PC-3 (cell line): Measurements from ENCODE around the gene GSX2. TPM values are rescaled to one million over a fixed set of nuclear protein-coding genes. Genes with fewer than 3 reads are reported as not detected.

Experiments used
- ATAC-seq: fragments of 200-7000 bp; cut with Tn5 transposase; 2 replicates; pipeline ENCODE4 v1.9.1; 2020; ENCODE audit warnings: mild to moderate bottlenecking, moderate library complexity
- BruUV-seq: library from RNA; stranded (reverse); fragments of 400-500 nt; replicated peaks from 2 replicates; lab custom pipeline; 2021; lab: Mats Ljungman, UMichigan
- CTCF ChIA-PET: fragments of 300-600 bp; sonication (Branson Sonifier 250); formaldehyde crosslinking; loops from one replicate; lab custom pipeline; 2022; ENCODE audit warnings: antibody characterized with exemption; lab: Charles Lee
- POLR2A ChIA-PET: fragments of 300-600 bp; sonication (Branson Sonifier 250); formaldehyde crosslinking; loops from one replicate; lab custom pipeline; 2022; ENCODE audit warnings: antibody characterized with exemption; ENCODE audit not compliant: unreplicated experiment; lab: Charles Lee
- DNase-seq: peaks from one replicate; pipeline ENCODE4 v3.0.0-alpha.2; 2015
- H2AFZ ChIP-seq: fragments of 300-600 bp; sonication (generic); 2 replicates; pipeline ENCODE4 v1.6.0; 2016; ENCODE audit warnings: antibody characterized with exemption, low read length
- H3F3A ChIP-seq: fragments of 300-600 bp; sonication (generic); one replicate; pipeline ENCODE4 v1.6.0; 2017; ENCODE audit warnings: antibody characterized with exemption, low read length, control low read depth, mild to moderate bottlenecking; ENCODE audit not compliant: unreplicated experiment
- H3K27ac ChIP-seq: fragments of 300-600 bp; sonication (generic); 2 replicates; pipeline ENCODE4 v1.5.1; 2016; ENCODE audit warnings: mild to moderate bottlenecking, low read length
- H3K27me3 ChIP-seq: fragments of 300-600 bp; sonication (generic); 2 replicates; pipeline ENCODE4 v1.6.1; 2016; ENCODE audit warnings: low read length, mixed read lengths
- H3K36me3 ChIP-seq: fragments of 300-600 bp; sonication (generic); 2 replicates; pipeline ENCODE4 v1.6.1; 2016; ENCODE audit warnings: low read depth, mixed run types, low read length, mixed read lengths
- H3K4me1 ChIP-seq: fragments of 300-600 bp; sonication (generic); 2 replicates; pipeline ENCODE4 v1.5.1; 2016; ENCODE audit warnings: low read length; ENCODE audit not compliant: insufficient read depth
- H3K4me2 ChIP-seq: fragments of 300-600 bp; sonication (generic); 2 replicates; pipeline ENCODE4 v1.6.0; 2016; ENCODE audit warnings: low read length
- H3K4me3 ChIP-seq: fragments of 300-600 bp; sonication (generic); 2 replicates; pipeline ENCODE4 v1.5.1; 2016; ENCODE audit warnings: mild to moderate bottlenecking, low read length, mixed read lengths
- H3K79me2 ChIP-seq: fragments of 300-600 bp; sonication (generic); 2 replicates; pipeline ENCODE4 v1.6.1; 2017; ENCODE audit warnings: low read length, mixed read lengths
- H3K9ac ChIP-seq: fragments of 300-600 bp; sonication (generic); 2 replicates; pipeline ENCODE4 v1.6.0; 2016; ENCODE audit warnings: mild to moderate bottlenecking, low read length
- H3K9me2 ChIP-seq: fragments of 300-600 bp; sonication (generic); replicated peaks from 2 replicates; pipeline ENCODE4 v1.6.1; 2016; ENCODE audit warnings: mixed run types, low read length, mixed read lengths
- H3K9me3 ChIP-seq: fragments of 300-600 bp; sonication (generic); 2 replicates; pipeline ENCODE4 v1.6.1; 2016; ENCODE audit warnings: low read length, mixed read lengths
- H4K20me1 ChIP-seq: fragments of 300-600 bp; sonication (generic); 2 replicates; pipeline ENCODE4 v1.6.1; 2016; ENCODE audit warnings: low read length, mixed read lengths
- EZH2 ChIP-seq: fragments of 300-600 bp; sonication (generic); IDR thresholded peaks from one replicate; pipeline ENCODE4 v1.6.1; 2017; ENCODE audit warnings: antibody characterized with exemption, mild to moderate bottlenecking, low read length; ENCODE audit not compliant: unreplicated experiment
- EZH2phosphoT487 ChIP-seq: fragments of 300-600 bp; sonication (generic); IDR thresholded peaks from 2 replicates; pipeline ENCODE4 v1.6.1; 2018; ENCODE audit warnings: mild to moderate bottlenecking, antibody characterized with exemption, low read length, borderline replicate concordance
- intact Hi-C: fragments of 100-400 bp; cut with micrococcal nuclease; formaldehyde crosslinking; loops from 2 replicates; pipeline ENCODE4 v1.9.0; 2023
- total RNA-seq: library from RNA; depleted of rRNA; stranded (reverse); fragments of >200 nt; gene quantifications from 2 replicates; pipeline ENCODE4 v1.2.3, GENCODE V29; 2014
- TF ChIP-seq, protein P1 (sequence below): fragments of 300-600 bp; sonication (generic); conservative IDR thresholded peaks from 2 replicates; pipeline ENCODE4 v1.5.1; 2017; ENCODE audit warnings: antibody characterized with exemption, low read depth, mild to moderate bottlenecking, low read length

Gene GSX2
- total RNA-seq, 1 experiment from 2014 or later, result not detected

DNA sequence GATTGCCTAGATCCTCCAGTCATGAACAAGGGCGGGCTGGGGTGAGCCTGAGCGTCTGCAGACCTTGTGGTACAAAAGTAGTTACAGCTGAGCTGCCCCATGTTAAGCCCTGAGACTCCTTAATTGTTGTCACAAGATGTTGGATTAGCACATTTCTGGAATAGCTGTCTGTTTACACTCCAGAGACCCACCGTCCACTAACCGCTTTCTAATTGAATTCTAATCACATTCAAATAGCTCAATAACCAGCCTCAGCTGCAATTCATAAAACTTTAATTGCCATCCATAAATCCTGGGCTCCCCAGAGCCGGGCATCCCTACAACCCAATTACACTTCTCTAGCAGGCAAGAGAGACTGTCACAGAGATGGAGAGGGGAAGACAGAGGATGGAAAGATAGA, 1.6 kb upstream of the GSX2 start:
- ChIA-PET POLR2A (no interaction called here), CTCF (no interaction called here)

GRCh38 chr4:54099287-54099747, 646 bp upstream of the GSX2 start:
- Histone ChIP-seq H3K9ac (no peak overlapping the region), H3K79me2 (no peaks in the 10 kb centered on the region), H3K4me1 (peaks cover 12% of the 10 kb centered on the region; the same call in 1 of the 2 replicates), H3K27me3 (peaks cover 52% of the 10 kb centered on the region), H3K9me2 (no peaks in the 10 kb centered on the region), H4K20me1 (no peaks in the 10 kb centered on the region), H3K4me3 (peak overlapping the region; percentile 71; the same call in 1 of the 2 replicates), H2AFZ (peak overlapping the region; percentile 76), H3F3A (no peaks in the 10 kb centered on the region), H3K4me2 (peak overlapping the region; percentile 90), H3K27ac (no peak overlapping the region), H3K9me3 (no peaks in the 10 kb centered on the region), H3K36me3 (no peaks in the 10 kb centered on the region)
- DNase-seq (no peak), ATAC-seq (no peak)
- POLR2A ChIA-PET, result no interaction called here
- CTCF ChIA-PET, result no interaction called here
- intact Hi-C loops, result no loop called here
- no TSS peak for BruUV-seq
- TF ChIP-seq, protein P1, sequence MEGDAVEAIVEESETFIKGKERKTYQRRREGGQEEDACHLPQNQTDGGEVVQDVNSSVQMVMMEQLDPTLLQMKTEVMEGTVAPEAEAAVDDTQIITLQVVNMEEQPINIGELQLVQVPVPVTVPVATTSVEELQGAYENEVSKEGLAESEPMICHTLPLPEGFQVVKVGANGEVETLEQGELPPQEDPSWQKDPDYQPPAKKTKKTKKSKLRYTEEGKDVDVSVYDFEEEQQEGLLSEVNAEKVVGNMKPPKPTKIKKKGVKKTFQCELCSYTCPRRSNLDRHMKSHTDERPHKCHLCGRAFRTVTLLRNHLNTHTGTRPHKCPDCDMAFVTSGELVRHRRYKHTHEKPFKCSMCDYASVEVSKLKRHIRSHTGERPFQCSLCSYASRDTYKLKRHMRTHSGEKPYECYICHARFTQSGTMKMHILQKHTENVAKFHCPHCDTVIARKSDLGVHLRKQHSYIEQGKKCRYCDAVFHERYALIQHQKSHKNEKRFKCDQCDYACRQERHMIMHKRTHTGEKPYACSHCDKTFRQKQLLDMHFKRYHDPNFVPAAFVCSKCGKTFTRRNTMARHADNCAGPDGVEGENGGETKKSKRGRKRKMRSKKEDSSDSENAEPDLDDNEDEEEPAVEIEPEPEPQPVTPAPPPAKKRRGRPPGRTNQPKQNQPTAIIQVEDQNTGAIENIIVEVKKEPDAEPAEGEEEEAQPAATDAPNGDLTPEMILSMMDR, result no peak
- no peak for TF ChIP-seq EZH2
- TF ChIP-seq EZH2phosphoT487, result no peak

More for the DNA sequence above, 1.6 kb upstream of the GSX2 start:
- peaks cover 12% of the 10 kb centered on the region; the same call in 1 of the 2 replicates for H3K4me1 ChIP-seq
- H3K27me3 ChIP-seq, result peaks cover 52% of the 10 kb centered on the region
- no peaks in the 10 kb centered on the region for H3K9me2 ChIP-seq
- intact Hi-C loops, result no loop called here
- no peaks in the 10 kb centered on the region for H4K20me1 ChIP-seq
- no peak overlapping the region for H3K9ac ChIP-seq
- no TSS peak for BruUV-seq
- H3F3A ChIP-seq, result no peaks in the 10 kb centered on the region
- no peak for TF ChIP-seq EZH2
- no peak for TF ChIP-seq EZH2phosphoT487
- TF ChIP-seq, protein P1, result no peak
- no peak overlapping the region for H2AFZ ChIP-seq
- H3K4me2 ChIP-seq, result no peak overlapping the region
- ATAC-seq (no peak), DNase-seq (no peak)
- no peaks in the 10 kb centered on the region for H3K9me3 ChIP-seq
- no peak overlapping the region for H3K4me3 ChIP-seq
- H3K36me3 ChIP-seq, result no peaks in the 10 kb centered on the region
- H3K27ac ChIP-seq, result no peak overlapping the region
- no peaks in the 10 kb centered on the region for H3K79me2 ChIP-seq

DNA sequence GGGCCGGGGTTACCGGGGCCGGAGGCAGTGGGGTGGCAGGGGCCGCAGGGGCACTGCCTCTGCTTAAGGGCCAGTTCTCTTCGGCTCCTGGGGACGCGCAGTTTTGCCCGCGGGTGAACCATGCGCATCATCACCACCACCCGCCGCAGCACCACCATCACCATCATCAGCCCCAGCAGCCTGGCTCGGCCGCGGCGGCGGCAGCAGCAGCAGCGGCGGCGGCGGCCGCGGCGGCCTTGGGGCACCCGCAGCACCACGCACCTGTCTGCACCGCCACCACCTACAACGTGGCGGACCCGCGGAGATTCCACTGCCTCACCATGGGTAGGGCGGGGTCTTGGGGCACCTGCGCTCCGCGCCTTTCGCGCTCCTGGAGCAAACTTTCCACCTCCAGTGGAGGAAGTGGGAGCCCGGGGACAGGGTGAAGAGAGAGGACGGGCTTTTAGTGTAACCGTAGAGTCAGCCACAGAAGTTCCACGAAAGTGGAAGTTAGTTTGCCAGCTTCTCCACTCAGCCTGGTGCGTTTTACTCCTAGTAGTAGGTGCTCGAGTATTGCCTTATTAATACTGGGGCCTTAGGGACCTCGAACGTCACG, 729 bp downstream of the GSX2 start:
- Histone ChIP-seq H3K9me2 (no peaks in the 10 kb centered on the region), H3K36me3 (no peaks in the 10 kb centered on the region), H3K4me3 (peak overlapping the region; percentile 71), H3K9ac (no peak overlapping the region), H3K79me2 (no peaks in the 10 kb centered on the region), H3K27ac (no peak overlapping the region), H3K9me3 (no peaks in the 10 kb centered on the region), H3K27me3 (peaks cover 52% of the 10 kb centered on the region), H2AFZ (peak overlapping the region; percentile 76), H3K4me1 (peaks cover 12% of the 10 kb centered on the region; the same call in 1 of the 2 replicates), H3K4me2 (peak overlapping the region; percentile 90), H3F3A (no peaks in the 10 kb centered on the region), H4K20me1 (no peaks in the 10 kb centered on the region)
- TF ChIP-seq, protein P1, result no peak
- TF ChIP-seq EZH2, result no peak
- TF ChIP-seq EZH2phosphoT487, result no peak; the same call in 1 of the 2 replicates
- ATAC-seq, result peak; percentile 53
- DNase-seq, result no peak
- POLR2A ChIA-PET, result no interaction called here
- BruUV-seq, result no TSS peak
- CTCF ChIA-PET, result no interaction called here
- intact Hi-C loops, result no loop called here
